Astrocyte (in vitro differentiated cells and primary cell): ENCODE measurements around the gene NPHP4. TPM values are rescaled to one million over a fixed set of nuclear protein-coding genes. Genes with fewer than 3 reads are reported as not detected.

Experiments
- DNase-seq: peaks from one replicate; pipeline ENCODE4 v3.0.0-alpha.2; 2010; ENCODE audit warnings: low read depth
- FAIRE-seq: peaks from 2 replicates; lab custom pipeline; 2011; peaks lifted over from hg19 to GRCh38; lab: Jason Lieb, UNC
- H2AFZ ChIP-seq: 2 replicates; pipeline ENCODE4 v1.6.0; 2012; ENCODE audit warnings: low read depth, low read length, inconsistent platforms
- H3K27ac ChIP-seq: 2 replicates; pipeline ENCODE4 v1.5.1; 2011; ENCODE audit warnings: low read depth, low read length, inconsistent platforms
- H3K27me3 ChIP-seq: 2 replicates; pipeline ENCODE4 v1.6.0; 2011; ENCODE audit warnings: low read length, inconsistent platforms; ENCODE audit not compliant: insufficient read depth
- H3K36me3 ChIP-seq: 2 replicates; pipeline ENCODE4 v1.5.1; 2011; ENCODE audit warnings: low read length, inconsistent platforms; ENCODE audit not compliant: insufficient read depth
- H3K4me1 ChIP-seq: 2 replicates; pipeline ENCODE4 v1.5.1; 2011; ENCODE audit warnings: low read length, inconsistent platforms; ENCODE audit not compliant: insufficient read depth
- H3K4me2 ChIP-seq: 2 replicates; pipeline ENCODE4 v1.6.0; 2012; ENCODE audit warnings: low read length, inconsistent platforms
- H3K4me3 ChIP-seq: 2 replicates; pipeline ENCODE4 v1.5.1; 2011; ENCODE audit warnings: low read depth, mild to moderate bottlenecking, low read length, inconsistent platforms; ENCODE audit not compliant: insufficient read depth
- H3K79me2 ChIP-seq: 2 replicates; pipeline ENCODE4 v1.6.0; 2012; ENCODE audit warnings: mild to moderate bottlenecking, low read length, inconsistent platforms; ENCODE audit not compliant: insufficient read depth
- H3K9ac ChIP-seq: 2 replicates; pipeline ENCODE4 v1.6.0; 2012; ENCODE audit warnings: mild to moderate bottlenecking, low read length, inconsistent platforms
- H3K9me3 ChIP-seq: 2 replicates; pipeline ENCODE4 v1.5.1; 2012; ENCODE audit warnings: low read depth, mild to moderate bottlenecking, low read length, inconsistent platforms; ENCODE audit not compliant: insufficient read depth
- H4K20me1 ChIP-seq: 2 replicates; pipeline ENCODE4 v1.6.0; 2012; ENCODE audit warnings: low read length, inconsistent platforms; ENCODE audit not compliant: insufficient read depth
- H3K27ac Mint-ChIP-seq: one replicate; pipeline ENCODE4 v1.8.0; 2021; ENCODE audit warnings: mild to moderate bottlenecking, mixed read lengths; ENCODE audit not compliant: unreplicated experiment
- H3K27me3 Mint-ChIP-seq: one replicate; pipeline ENCODE4 v1.8.0; 2021; ENCODE audit warnings: low read depth, mixed read lengths; ENCODE audit not compliant: unreplicated experiment
- H3K36me3 Mint-ChIP-seq: one replicate; pipeline ENCODE4 v1.8.0; 2021; ENCODE audit warnings: low read depth, mixed read lengths; ENCODE audit not compliant: unreplicated experiment
- H3K4me1 Mint-ChIP-seq: one replicate; pipeline ENCODE4 v1.8.0; 2021; ENCODE audit warnings: low read depth, mixed read lengths; ENCODE audit not compliant: unreplicated experiment
- H3K4me3 Mint-ChIP-seq: one replicate; pipeline ENCODE4 v1.8.0; 2021; ENCODE audit warnings: mild to moderate bottlenecking, moderate library complexity, mixed read lengths; ENCODE audit not compliant: unreplicated experiment
- H3K9me3 Mint-ChIP-seq: one replicate; pipeline ENCODE4 v1.8.0; 2021; ENCODE audit warnings: mild to moderate bottlenecking, mixed read lengths; ENCODE audit not compliant: unreplicated experiment
- EZH2 ChIP-seq: IDR thresholded peaks from 2 replicates; pipeline ENCODE4 v1.6.1; 2012; ENCODE audit warnings: mild to moderate bottlenecking, low read length, inconsistent platforms; ENCODE audit not compliant: insufficient read depth
- total RNA-seq: library from RNA; stranded (reverse); gene quantifications from 2 replicates; pipeline ENCODE4 v1.2.1, GENCODE V29; 2021
- TF ChIP-seq, protein P1 (sequence below): IDR thresholded peaks from 2 replicates; pipeline ENCODE4 v1.5.1; 2011; ENCODE audit warnings: low read depth, mild to moderate bottlenecking, inconsistent platforms, low read length, moderate library complexity; ENCODE audit not compliant: insufficient read depth

The NPHP4 gene
- total RNA-seq, 1 donor from 2014 or later, result 8.4 TPM

DNA sequence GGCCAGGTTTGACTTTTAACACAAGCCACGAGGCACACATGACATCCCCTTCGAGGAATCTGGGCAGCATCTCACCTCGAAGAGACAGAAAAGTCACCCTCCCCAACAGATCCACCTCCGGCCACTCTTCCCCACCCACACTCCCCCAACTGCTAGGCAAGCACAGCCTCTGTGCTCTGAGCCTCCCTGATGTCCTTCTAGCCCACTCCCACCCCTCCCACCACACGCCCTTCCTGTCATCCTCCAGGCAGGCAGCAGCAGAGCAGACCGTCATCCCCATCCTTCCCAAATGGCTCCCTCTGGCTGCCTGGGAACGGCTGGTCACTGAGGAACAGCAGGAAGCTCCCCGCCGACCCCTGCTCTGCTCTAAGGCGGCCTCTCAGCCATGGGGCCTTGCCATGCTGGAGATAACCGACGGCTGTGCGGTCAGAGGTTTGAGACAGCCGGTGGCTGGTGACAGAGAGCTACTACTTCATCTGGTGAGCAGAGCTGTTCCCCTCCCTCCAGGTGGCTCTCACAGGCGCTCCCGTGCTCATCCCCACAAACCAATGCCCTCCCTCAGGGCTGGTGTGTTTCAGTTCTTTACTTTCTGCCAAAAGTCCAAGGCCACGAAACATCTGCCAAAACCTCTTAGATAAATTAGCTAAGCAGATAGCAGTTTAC is 25.6 kb downstream of the NPHP4 start:
- H3K27ac Mint-ChIP-seq, result no peak overlapping the region
- FAIRE-seq (no peak), DNase-seq (no peak)
- H3K27me3 ChIP-seq, result no peaks in the 10 kb centered on the region
- peaks cover 2% of the 10 kb centered on the region for H3K27me3 Mint-ChIP-seq
- H3K4me3 Mint-ChIP-seq, result no peak overlapping the region
- H3K9me3 ChIP-seq, result no peaks in the 10 kb centered on the region
- H4K20me1 ChIP-seq, result no peaks in the 10 kb centered on the region
- H3K4me1 ChIP-seq, result no peaks in the 10 kb centered on the region
- H3K36me3 Mint-ChIP-seq, result peaks cover 26% of the 10 kb centered on the region
- H3K4me3 ChIP-seq, result no peak overlapping the region
- H3K4me2 ChIP-seq, result no peak overlapping the region
- H2AFZ ChIP-seq, result no peak overlapping the region
- no peaks in the 10 kb centered on the region for H3K9me3 Mint-ChIP-seq
- H3K36me3 ChIP-seq, result no peaks in the 10 kb centered on the region
- no peak overlapping the region for H3K9ac ChIP-seq
- no peaks in the 10 kb centered on the region for H3K79me2 ChIP-seq
- H3K27ac ChIP-seq, result no peak overlapping the region
- TF ChIP-seq EZH2, result no peak
- TF ChIP-seq, protein P1, sequence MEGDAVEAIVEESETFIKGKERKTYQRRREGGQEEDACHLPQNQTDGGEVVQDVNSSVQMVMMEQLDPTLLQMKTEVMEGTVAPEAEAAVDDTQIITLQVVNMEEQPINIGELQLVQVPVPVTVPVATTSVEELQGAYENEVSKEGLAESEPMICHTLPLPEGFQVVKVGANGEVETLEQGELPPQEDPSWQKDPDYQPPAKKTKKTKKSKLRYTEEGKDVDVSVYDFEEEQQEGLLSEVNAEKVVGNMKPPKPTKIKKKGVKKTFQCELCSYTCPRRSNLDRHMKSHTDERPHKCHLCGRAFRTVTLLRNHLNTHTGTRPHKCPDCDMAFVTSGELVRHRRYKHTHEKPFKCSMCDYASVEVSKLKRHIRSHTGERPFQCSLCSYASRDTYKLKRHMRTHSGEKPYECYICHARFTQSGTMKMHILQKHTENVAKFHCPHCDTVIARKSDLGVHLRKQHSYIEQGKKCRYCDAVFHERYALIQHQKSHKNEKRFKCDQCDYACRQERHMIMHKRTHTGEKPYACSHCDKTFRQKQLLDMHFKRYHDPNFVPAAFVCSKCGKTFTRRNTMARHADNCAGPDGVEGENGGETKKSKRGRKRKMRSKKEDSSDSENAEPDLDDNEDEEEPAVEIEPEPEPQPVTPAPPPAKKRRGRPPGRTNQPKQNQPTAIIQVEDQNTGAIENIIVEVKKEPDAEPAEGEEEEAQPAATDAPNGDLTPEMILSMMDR, result no peak
- H3K4me1 Mint-ChIP-seq, result no peaks in the 10 kb centered on the region

DNA sequence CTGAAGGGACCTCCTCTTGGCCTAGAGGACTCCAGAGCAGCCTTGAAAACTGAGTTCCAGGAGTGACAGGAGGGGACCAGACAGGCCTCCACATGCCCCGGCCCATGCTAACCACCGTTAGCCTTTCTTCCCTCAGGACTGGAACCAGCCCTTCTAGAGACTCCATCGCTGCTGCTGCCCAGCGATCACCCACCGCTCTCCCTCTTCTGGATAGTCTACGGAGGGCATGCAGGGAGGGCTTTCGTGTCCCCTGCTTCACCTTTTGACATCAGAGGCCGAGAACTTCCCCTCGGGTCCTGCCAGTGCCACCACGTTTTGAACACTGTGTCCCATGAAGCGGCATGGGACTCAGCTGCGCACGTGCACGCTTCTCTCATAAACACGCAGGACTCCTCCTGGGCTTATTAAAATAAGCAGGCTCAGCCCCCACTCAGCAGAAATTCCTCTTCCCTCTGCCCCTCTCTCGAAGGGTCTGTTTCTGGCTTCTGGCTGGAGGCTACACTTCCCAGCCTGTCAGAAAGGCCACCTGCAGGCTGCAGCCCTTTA is 26.6 kb downstream of the NPHP4 start:
- H3K9ac ChIP-seq, result no peak overlapping the region
- H3K27ac ChIP-seq, result no peak overlapping the region
- H3K4me3 ChIP-seq, result no peak overlapping the region
- DNase-seq (no peak), FAIRE-seq (no peak)
- no peaks in the 10 kb centered on the region for H4K20me1 ChIP-seq
- Mint-ChIP-seq H3K36me3 (peaks cover 25% of the 10 kb centered on the region), H3K9me3 (no peaks in the 10 kb centered on the region), H3K27me3 (no peaks in the 10 kb centered on the region), H3K4me1 (no peaks in the 10 kb centered on the region), H3K4me3 (no peak overlapping the region), H3K27ac (no peak overlapping the region)
- no peaks in the 10 kb centered on the region for H3K9me3 ChIP-seq
- no peak overlapping the region for H3K4me2 ChIP-seq
- no peaks in the 10 kb centered on the region for H3K27me3 ChIP-seq
- no peaks in the 10 kb centered on the region for H3K4me1 ChIP-seq
- no peak overlapping the region for H2AFZ ChIP-seq
- H3K36me3 ChIP-seq, result no peaks in the 10 kb centered on the region
- no peaks in the 10 kb centered on the region for H3K79me2 ChIP-seq
- TF ChIP-seq, protein P1, result no peak
- TF ChIP-seq EZH2, result no peak
